C4-2B (cell line): ENCODE data around the gene SLC6A12.

Source experiments
- H3K27ac ChIP-seq: fragments of 450-650 bp; 2 replicates; pipeline ENCODE4 v1.5.1; 2017
- ZFX ChIP-seq: fragments of 450-650 bp; IDR thresholded peaks from 2 replicates; pipeline ENCODE4 v1.6.1; 2017
- TF ChIP-seq, protein P1 (sequence below): fragments of 450-650 bp; conservative IDR thresholded peaks from 2 replicates; pipeline ENCODE4 v1.5.1; 2017; ENCODE audit warnings: mild to moderate bottlenecking

SLC6A12 gene

DNA sequence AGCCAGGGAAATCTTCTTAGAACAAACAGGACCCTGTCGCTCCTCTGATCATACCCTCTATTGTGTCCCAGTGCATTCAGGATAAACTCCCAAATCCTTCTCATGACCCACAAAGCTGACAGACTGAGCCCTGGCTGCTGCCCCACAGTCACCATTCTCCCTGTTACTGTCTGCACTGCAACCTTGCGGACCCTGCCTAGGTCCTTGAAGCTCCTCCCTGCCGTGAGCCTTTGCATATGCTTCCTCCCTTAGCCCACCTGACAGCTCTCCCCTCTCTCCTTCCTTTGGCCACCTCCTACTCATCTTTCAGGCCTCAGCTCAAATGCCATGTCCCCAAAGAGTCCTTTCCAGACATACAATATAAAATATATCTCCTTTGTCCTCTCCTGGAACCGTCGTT, 62.4 kb downstream of the SLC6A12 start:
- TF ChIP-seq, protein P1, sequence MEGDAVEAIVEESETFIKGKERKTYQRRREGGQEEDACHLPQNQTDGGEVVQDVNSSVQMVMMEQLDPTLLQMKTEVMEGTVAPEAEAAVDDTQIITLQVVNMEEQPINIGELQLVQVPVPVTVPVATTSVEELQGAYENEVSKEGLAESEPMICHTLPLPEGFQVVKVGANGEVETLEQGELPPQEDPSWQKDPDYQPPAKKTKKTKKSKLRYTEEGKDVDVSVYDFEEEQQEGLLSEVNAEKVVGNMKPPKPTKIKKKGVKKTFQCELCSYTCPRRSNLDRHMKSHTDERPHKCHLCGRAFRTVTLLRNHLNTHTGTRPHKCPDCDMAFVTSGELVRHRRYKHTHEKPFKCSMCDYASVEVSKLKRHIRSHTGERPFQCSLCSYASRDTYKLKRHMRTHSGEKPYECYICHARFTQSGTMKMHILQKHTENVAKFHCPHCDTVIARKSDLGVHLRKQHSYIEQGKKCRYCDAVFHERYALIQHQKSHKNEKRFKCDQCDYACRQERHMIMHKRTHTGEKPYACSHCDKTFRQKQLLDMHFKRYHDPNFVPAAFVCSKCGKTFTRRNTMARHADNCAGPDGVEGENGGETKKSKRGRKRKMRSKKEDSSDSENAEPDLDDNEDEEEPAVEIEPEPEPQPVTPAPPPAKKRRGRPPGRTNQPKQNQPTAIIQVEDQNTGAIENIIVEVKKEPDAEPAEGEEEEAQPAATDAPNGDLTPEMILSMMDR: no peak
- no peak for TF ChIP-seq ZFX
- H3K27ac ChIP-seq: no peak overlapping the region

DNA sequence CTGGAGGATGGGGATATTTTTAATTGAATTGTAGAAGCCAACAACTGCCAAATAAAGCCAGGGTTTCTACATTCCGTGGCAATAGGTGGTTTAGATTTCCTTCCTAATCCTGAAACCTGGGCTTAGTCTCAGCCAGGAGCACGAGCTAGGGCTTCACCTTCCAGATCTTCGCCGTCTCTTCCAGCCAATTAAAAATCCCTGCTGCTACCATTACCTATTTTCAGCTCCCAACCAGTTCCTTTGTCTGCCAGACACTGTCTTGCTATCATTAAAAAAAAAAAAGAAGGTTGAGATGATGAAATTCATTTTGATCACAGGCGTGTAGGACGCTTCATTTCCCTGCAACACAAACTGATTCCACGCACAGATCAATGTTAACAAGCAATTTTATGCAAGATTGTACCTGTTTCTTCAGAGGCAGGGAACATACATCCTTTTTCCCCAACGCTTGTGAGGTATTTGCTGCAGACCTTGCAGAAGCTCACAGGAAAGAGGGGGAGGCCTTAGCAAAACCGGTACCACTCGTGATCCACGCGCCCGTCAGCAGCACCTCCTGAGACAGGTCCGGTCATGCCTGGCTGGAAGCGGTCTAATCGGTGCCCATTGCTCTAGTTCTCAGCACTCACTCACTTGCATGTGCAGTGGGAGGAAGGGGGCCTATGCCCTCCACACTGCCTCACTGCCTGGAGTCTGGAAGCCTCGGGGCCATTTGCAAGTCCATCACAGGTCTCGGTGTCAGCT, 65.1 kb downstream of the SLC6A12 start:
- H3K27ac ChIP-seq: no peak overlapping the region
- TF ChIP-seq, protein P1: no peak
- no peak for TF ChIP-seq ZFX

DNA sequence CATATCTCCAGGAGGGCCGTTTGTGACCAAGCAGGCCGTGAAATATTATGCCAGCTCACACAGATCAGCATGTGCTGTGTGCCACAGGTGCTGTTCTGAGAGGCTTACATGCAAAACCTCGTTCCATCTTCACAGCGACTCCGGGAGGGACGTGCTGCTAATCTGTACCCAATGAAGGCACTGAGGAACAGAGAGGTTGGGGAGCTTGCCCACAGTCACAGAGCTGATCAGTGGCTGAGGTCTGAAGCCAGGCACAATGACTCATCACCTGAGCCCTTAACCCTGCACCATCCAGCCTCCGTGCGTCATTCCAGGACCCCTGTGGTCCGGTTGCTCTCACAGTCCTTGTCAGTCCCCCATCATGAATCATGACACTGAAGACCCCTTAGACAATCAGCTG, 66.7 kb downstream of the SLC6A12 start:
- TF ChIP-seq, protein P1: no peak
- TF ChIP-seq ZFX: no peak
- H3K27ac ChIP-seq: no peak overlapping the region

DNA sequence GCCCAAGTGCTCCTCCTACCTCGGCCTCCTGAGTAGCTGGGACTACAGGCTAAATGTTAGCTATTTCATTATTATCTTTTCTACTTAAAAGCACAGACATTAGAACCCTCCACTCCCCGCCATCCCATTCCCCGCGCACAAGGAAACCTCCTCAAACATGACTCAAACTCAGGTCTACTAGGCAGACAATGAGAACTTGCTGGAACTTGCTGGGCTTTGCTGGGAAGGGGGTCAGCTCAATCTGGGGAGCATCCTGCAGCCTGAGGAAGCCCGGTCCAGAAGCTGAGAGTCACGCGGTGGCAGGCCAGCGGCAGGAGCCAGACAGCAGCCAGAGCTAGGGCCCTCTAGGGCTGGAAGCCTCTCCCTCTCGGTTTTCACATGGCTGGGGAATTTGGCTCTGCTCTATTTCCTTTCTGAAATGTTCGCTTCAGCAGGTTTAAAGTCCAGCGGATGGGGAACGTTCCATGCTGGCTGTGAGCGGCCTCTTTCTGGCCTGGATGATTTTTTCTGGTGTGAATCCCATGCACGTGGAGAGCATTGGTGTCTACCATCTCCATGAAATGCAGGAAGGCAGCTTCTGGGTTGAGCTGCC, 68.5 kb downstream of the SLC6A12 start:
- TF ChIP-seq, protein P1: no peak
- no peak for TF ChIP-seq ZFX
- H3K27ac ChIP-seq: no peak overlapping the region

DNA sequence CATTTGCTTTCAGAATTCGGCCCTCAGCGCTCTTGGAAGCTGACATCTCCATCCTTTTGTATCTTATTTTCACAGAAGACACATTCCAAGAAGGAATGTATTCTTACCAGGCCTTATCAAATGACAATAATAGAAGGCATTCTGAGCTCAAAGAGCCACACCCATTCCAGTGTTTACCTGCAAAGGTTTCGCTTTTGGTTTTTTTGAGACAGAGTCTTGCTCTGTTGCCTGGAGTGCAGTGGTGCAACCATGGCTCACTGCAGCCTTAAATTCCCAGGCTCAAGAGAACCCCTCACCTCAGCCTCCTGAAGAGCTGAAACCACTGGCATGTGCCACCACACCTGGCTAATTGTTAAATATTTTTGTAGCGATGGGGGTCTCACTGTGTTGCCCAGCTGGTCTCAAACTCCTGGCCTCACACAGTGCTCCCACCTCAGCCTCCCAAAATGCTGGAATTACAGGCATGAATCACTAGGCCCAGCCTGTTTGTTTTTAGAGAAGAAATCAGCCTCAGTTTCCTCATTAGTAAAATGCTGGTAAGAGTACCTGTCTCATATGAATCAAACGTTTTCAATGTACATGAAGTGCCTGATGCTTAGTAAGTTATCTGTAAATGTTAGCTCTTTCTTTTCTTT, 69.2 kb downstream of the SLC6A12 start:
- H3K27ac ChIP-seq: no peak overlapping the region
- TF ChIP-seq, protein P1: no peak
- TF ChIP-seq ZFX: no peak

DNA sequence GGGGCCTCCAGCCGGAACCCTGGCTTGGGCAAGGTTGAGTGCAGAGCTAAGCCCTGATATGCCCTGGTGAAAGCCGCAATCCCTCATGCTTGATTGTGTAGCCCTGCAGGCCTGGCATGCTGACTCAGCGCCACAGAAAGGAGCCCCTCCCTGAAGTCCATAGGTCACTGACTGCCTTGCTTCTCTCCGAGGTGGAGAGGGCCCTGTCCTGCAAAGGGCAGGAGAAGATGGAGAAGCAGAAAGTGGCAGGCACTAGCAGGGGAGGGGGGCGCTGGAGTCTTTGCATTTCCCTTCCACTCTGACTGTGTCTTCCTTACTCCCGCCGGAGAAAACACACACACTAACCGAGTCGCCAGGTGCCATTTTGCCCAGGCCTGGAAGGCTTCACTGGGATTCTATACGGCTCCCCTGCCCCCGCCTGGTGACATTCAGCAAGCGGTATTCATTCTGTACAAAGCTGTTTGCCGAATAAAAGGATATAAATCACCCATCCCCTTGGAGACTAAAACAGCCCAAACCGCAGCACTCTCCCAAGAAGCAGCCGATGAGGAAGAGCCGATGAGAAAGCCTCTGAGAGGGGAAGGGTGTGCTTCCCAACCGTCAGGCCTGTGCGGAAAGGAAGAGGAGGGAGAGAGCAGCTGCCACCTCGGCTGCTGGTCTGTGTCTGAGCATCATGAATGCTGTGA, 69.8 kb downstream of the SLC6A12 start:
- no peak for TF ChIP-seq ZFX
- TF ChIP-seq, protein P1: no peak
- H3K27ac ChIP-seq: no peak overlapping the region

DNA sequence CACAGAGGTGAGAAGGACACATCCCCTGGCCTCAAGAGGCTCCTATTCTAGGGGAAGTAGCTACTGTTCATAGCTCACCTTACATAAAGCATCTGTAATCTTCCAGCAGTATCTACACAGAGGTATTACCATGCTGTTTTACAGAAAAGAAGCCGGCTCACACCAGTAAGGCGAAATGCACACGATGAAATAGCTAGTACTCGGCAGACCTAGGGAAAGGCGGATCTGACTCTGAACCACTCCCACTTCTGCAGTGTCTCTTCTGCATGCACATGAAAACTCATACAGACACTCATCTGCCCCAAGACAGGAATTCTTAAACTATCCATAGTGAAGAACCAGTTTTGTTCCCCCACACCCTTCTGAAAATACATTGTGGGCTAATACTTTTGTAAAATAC, 73.8 kb downstream of the SLC6A12 start:
- no peak overlapping the region for H3K27ac ChIP-seq
- TF ChIP-seq, protein P1: no peak
- no peak for TF ChIP-seq ZFX
